IMR-90 (cell line): ENCODE data around the gene WEE1. TPM values are rescaled to one million over a fixed set of nuclear protein-coding genes. Genes with fewer than 3 reads are reported as not detected.
A peak's percentile ranks its signal among the peaks of the same experiment; 100 is the strongest.

Experiments used
- ATAC-seq: fragments of 200-7000 bp; cut with Tn5 transposase; 2 replicates; pipeline ENCODE4 v1.9.1; 2020; ENCODE audit warnings: low read depth, mild to moderate bottlenecking, moderate library complexity
- BruUV-seq: library from RNA; stranded (reverse); fragments of 400-500 nt; replicated peaks from 2 replicates; lab custom pipeline; 2021; lab: Mats Ljungman, UMichigan
- CTCF ChIA-PET: fragments of 300-600 bp; formaldehyde crosslinking; extraction: SDS; loops from one replicate; lab custom pipeline; 2021; ENCODE audit warnings: antibody characterized with exemption; lab: Yijun Ruan, JAX
- POLR2A ChIA-PET: fragments of 300-600 bp; sonication (Branson Sonifier 250); formaldehyde crosslinking; loops from one replicate; lab custom pipeline; 2022; ENCODE audit warnings: antibody characterized with exemption; ENCODE audit not compliant: unreplicated experiment; lab: Charles Lee
- DNase-seq: peaks from one replicate; pipeline ENCODE4 v3.0.0; 2013
- H2AFZ ChIP-seq: replicated peaks from 2 replicates; pipeline ENCODE3; 2013; ENCODE audit warnings: low read length, mild to moderate bottlenecking; ENCODE audit not compliant: poor library complexity
- H2AK5ac ChIP-seq: 2 replicates; pipeline ENCODE4 v1.6.1; 2013; ENCODE audit warnings: low read depth, low read length, inconsistent platforms
- H2AK9ac ChIP-seq: replicated peaks from 2 replicates; pipeline ENCODE3; 2013; ENCODE audit warnings: mild to moderate bottlenecking, low read depth, low read length, moderate library complexity; ENCODE audit not compliant: poor library complexity
- H2BK120ac ChIP-seq: 2 replicates; pipeline ENCODE4 v1.6.1; 2013; ENCODE audit warnings: low read depth, low read length, inconsistent platforms
- H2BK15ac ChIP-seq: 3 replicates; pipeline ENCODE4 v1.6.1; 2013; ENCODE audit warnings: low read depth, low read length, inconsistent platforms
- H2BK20ac ChIP-seq: 2 replicates; pipeline ENCODE4 v1.6.1; 2013; ENCODE audit warnings: low read depth, mild to moderate bottlenecking, inconsistent platforms, low read length, moderate library complexity
- H2BK5ac ChIP-seq: 2 replicates; pipeline ENCODE4 v1.6.1; 2013; ENCODE audit warnings: mild to moderate bottlenecking, low read depth, low read length, inconsistent platforms; ENCODE audit not compliant: poor library complexity, severe bottlenecking
- H3K14ac ChIP-seq: replicated peaks from 2 replicates; pipeline ENCODE4 v1.6.1; 2013; ENCODE audit warnings: low read depth, low read length, inconsistent platforms
- H3K18ac ChIP-seq: 2 replicates; pipeline ENCODE4 v1.6.1; 2013; ENCODE audit warnings: low read depth, low read length, control low read depth
- H3K23ac ChIP-seq: 2 replicates; pipeline ENCODE4 v1.6.1; 2013; ENCODE audit warnings: low read depth, low read length, inconsistent platforms
- H3K27ac ChIP-seq: 2 replicates; pipeline ENCODE4 v1.5.1; 2013; ENCODE audit warnings: mild to moderate bottlenecking, control low read depth, low read length; ENCODE audit not compliant: insufficient read depth
- H3K27me3 ChIP-seq: 2 replicates; pipeline ENCODE4 v1.6.1; 2013; ENCODE audit warnings: low read length; ENCODE audit not compliant: control insufficient read depth, insufficient read depth
- H3K36me3 ChIP-seq: 2 replicates; pipeline ENCODE4 v1.6.1; 2013; ENCODE audit warnings: low read length, mixed read lengths; ENCODE audit not compliant: control insufficient read depth, insufficient read depth
- H3K4ac ChIP-seq: 2 replicates; pipeline ENCODE4 v1.6.1; 2013; ENCODE audit warnings: low read depth, low read length, inconsistent platforms
- H3K4me1 ChIP-seq: 2 replicates; pipeline ENCODE4 v1.6.1; 2013; ENCODE audit warnings: low read length, mixed read lengths; ENCODE audit not compliant: control insufficient read depth, insufficient read depth
- H3K4me2 ChIP-seq: 2 replicates; pipeline ENCODE4 v1.6.1; 2013; ENCODE audit warnings: low read depth, mild to moderate bottlenecking, control low read depth, low read length, moderate library complexity
- H3K4me3 ChIP-seq: 2 replicates; pipeline ENCODE4 v1.5.1; 2013; ENCODE audit warnings: low read depth, mild to moderate bottlenecking, control low read depth, low read length, moderate library complexity; ENCODE audit not compliant: insufficient read depth
- H3K56ac ChIP-seq: 2 replicates; pipeline ENCODE4 v1.6.1; 2013; ENCODE audit warnings: low read length, inconsistent platforms; ENCODE audit not compliant: insufficient read depth; ENCODE audit errors: extremely low read depth
- H3K79me1 ChIP-seq, 2 experiments: 2 replicates each; pipeline ENCODE4 v1.6.1; 2013; ENCODE audit warnings: low read length in 2 of 2, inconsistent platforms in 1 of 2, low read depth in 1 of 2
- H3K9ac ChIP-seq: 2 replicates; pipeline ENCODE4 v1.6.1; 2013; ENCODE audit warnings: low read depth, low read length, control low read depth
- H3K9me1 ChIP-seq: 2 replicates; pipeline ENCODE4 v1.6.1; 2013; ENCODE audit warnings: low read length, inconsistent platforms; ENCODE audit not compliant: insufficient read depth
- H3K9me3 ChIP-seq: 2 replicates; pipeline ENCODE4 v1.6.1; 2013; ENCODE audit warnings: low read length; ENCODE audit not compliant: control insufficient read depth, insufficient read depth
- H4K20me1 ChIP-seq: 2 replicates; pipeline ENCODE4 v1.6.1; 2013; ENCODE audit warnings: low read length, inconsistent platforms; ENCODE audit not compliant: insufficient read depth
- H4K5ac ChIP-seq: 2 replicates; pipeline ENCODE4 v1.6.1; 2013; ENCODE audit warnings: mild to moderate bottlenecking, low read depth, low read length, control low read depth
- H4K8ac ChIP-seq, 2 experiments: 2 replicates each; pipeline ENCODE4 v1.6.1; 2013; ENCODE audit warnings: low read depth in 2 of 2, low read length in 2 of 2, control low read depth in 1 of 2, inconsistent platforms in 1 of 2
- H4K91ac ChIP-seq: 2 replicates; pipeline ENCODE4 v1.6.1; 2013; ENCODE audit warnings: low read depth, low read length, inconsistent platforms; ENCODE audit not compliant: insufficient read depth
- CEBPB ChIP-seq: IDR thresholded peaks from 2 replicates; pipeline ENCODE4 v1.6.1; 2012; ENCODE audit warnings: low read depth, low read length, improper control_type of control experiment
- CTCF ChIP-seq: conservative IDR thresholded peaks from 2 replicates; pipeline ENCODE4 v1.5.1; 2012; ENCODE audit warnings: mild to moderate bottlenecking, low read depth, low read length, improper control_type of control experiment
- ELK1 ChIP-seq: fragments of 150-350 bp; IDR thresholded peaks from 2 replicates; pipeline ENCODE4 v1.6.1; 2016; ENCODE audit warnings: low read depth, mild to moderate bottlenecking, low read length, moderate library complexity, borderline replicate concordance
- FOS ChIP-seq: fragments of 150-350 bp; IDR thresholded peaks from 2 replicates; pipeline ENCODE4 v1.6.1; 2016; ENCODE audit warnings: low read depth, low read length
- MAFK ChIP-seq: IDR thresholded peaks from 2 replicates; pipeline ENCODE4 v1.6.1; 2012; ENCODE audit warnings: low read depth, low read length, improper control_type of control experiment
- MXI1 ChIP-seq: IDR thresholded peaks from 2 replicates; pipeline ENCODE4 v1.6.1; 2012; ENCODE audit warnings: low read depth, mild to moderate bottlenecking, low read length, moderate library complexity, borderline replicate concordance
- POLR2A ChIP-seq: IDR thresholded peaks from 2 replicates; pipeline ENCODE4 v1.6.1; 2012; ENCODE audit warnings: mild to moderate bottlenecking, low read depth, low read length
- RCOR1 ChIP-seq: IDR thresholded peaks from 2 replicates; pipeline ENCODE4 v1.6.1; 2012; ENCODE audit warnings: mild to moderate bottlenecking, low read length, improper control_type of control experiment; ENCODE audit not compliant: insufficient replicate concordance
- WGBS, 2 experiments: methylation state at CpG; one replicate each; pipeline versions ENCODE4 v1.1.5 to v1.1.7; 2013; ENCODE audit warnings: missing lambda C conversion rate in 2 of 2; ENCODE audit not compliant: insufficient read length in 1 of 2; ENCODE audit errors: extremely low coverage in 2 of 2; 5-methylcytosine and 5-hydroxymethylcytosine counted together
- dilution Hi-C: fragments of 300-500 bp; cut with HindIII; formaldehyde crosslinking; loops from one replicate; pipeline ENCODE4 v1.14.3; 2018; ENCODE audit warnings: low sequenced_read_pairs; ENCODE audit not compliant: unreplicated experiment
- in situ Hi-C: fragments of 300-500 bp; cut with MboI; formaldehyde crosslinking; loops from 3 replicates; pipeline ENCODE4 v1.14.3; 2019; ENCODE audit warnings: low sequenced_read_pairs, inconsistent platforms, mixed read lengths
- intact Hi-C: fragments of 100-400 bp; cut with micrococcal nuclease; formaldehyde crosslinking; loops from 2 replicates; pipeline ENCODE4 v1.10.0; 2022
- polyA plus RNA-seq, 3 experiments: library from polyadenylated mRNA; depleted of rRNA; stranded (reverse); fragments of >200 nt; gene quantifications; 2 replicates each; pipeline ENCODE4 v1.2.3, GENCODE V29; 2012; ENCODE audit warnings: low replicate concordance in 1 of 3
- total RNA-seq: library from RNA; depleted of rRNA; stranded (reverse); fragments of >200 nt; gene quantifications from 2 replicates; pipeline ENCODE4 v1.2.3, GENCODE V29; 2012

The WEE1 gene
- total and polyA plus RNA-seq, 2 of the 4 experiments (the other 2 are of a cell fraction): 26.5 to 29.2 TPM

GRCh38 chr11:9609002-9609759 is 35.7 kb downstream of the WEE1 start:
- intact Hi-C loops (no loop called here), dilution Hi-C loops (no loop called here), in situ Hi-C loops (loop anchor here (25.0 kb wide), 1 partner anchor 703 kb away; the partner anchor contains the start of gene ADM)
- Histone ChIP-seq H2AK9ac (peak overlapping the region; percentile 20), H2AFZ (no peak overlapping the region), H3K27ac (no peak overlapping the region), H3K4me1 (peaks cover 8% of the 10 kb centered on the region), H4K20me1 (no peaks in the 10 kb centered on the region), H3K18ac (peak overlapping the region; percentile 18; the same call in 1 of the 2 replicates), H2AK5ac (peak overlapping the region; percentile 94), H3K4ac (peak overlapping the region; percentile 38), H2BK15ac (peak overlapping the region; percentile 97; the same call in 2 of the 3 replicates), H3K9ac (no peak overlapping the region), H2BK20ac (peak overlapping the region; percentile 94), H2BK5ac (peak overlapping the region; percentile 51), H4K91ac (peak overlapping the region; percentile 63), H3K14ac (peak overlapping the region; percentile 80), H3K23ac (no peak overlapping the region), H4K8ac (peak overlapping the region in 1 of 2 experiments; percentile 71; a peak in 1 of 4 replicates), H2BK120ac (peak overlapping the region; percentile 90), H4K5ac (peak overlapping the region; percentile 30; the same call in 1 of the 2 replicates), H3K36me3 (no peaks in the 10 kb centered on the region), H3K9me3 (no peaks in the 10 kb centered on the region), H3K9me1 (peaks cover 9% of the 10 kb centered on the region), H3K56ac (no peak overlapping the region), H3K4me3 (no peak overlapping the region), H3K79me1 (peaks cover 0 to 6% of the 10 kb centered on the region in 2 experiments; a peak in 2 of 4 replicates), H3K27me3 (no peaks in the 10 kb centered on the region), H3K4me2 (no peak overlapping the region)
- CTCF ChIA-PET: no interaction called here
- 100% methylated on average over 4 of the region's 7 CpGs; no CpG with 5 or more reads in 1 of the 2 experiments for WGBS, 2 experiments
- TF ChIP-seq FOS (no peak), CEBPB (no peak), CTCF (no peak), POLR2A (no peak), RCOR1 (no peak), MAFK (no peak), MXI1 (no peak), ELK1 (no peak)
- BruUV-seq: no TSS peak
- no peak for DNase-seq
- POLR2A ChIA-PET: no interaction called here
- ATAC-seq: no peak
